K562 (cell line): ENCODE results near the gene HYOU1. TPM values are rescaled to one million over a fixed set of nuclear protein-coding genes. Genes with fewer than 3 reads are reported as not detected.

ENCODE experiments used
- CBFB ChIP-seq: sonication (generic); formaldehyde crosslinking; IDR thresholded peaks from 2 replicates; pipeline ENCODE4 v1.4.0; 2020; ENCODE audit warnings: mild to moderate bottlenecking, missing genetic modification reagents
- CCNT2 ChIP-seq: IDR thresholded peaks from 2 replicates; pipeline ENCODE4 v1.6.1; 2011; ENCODE audit warnings: borderline replicate concordance, low read depth, mild to moderate bottlenecking, moderate library complexity, mixed read lengths, low read length; ENCODE audit not compliant: insufficient read length; ENCODE audit errors: extremely low read depth
- CHD1 ChIP-seq: fragments of 200-600 bp; sonication (generic); IDR thresholded peaks from one replicate; pipeline ENCODE4 v1.6.1; 2012; ENCODE audit warnings: mild to moderate bottlenecking, moderate library complexity, low read length, inconsistent platforms
- CTBP1 ChIP-seq: fragments of 450-650 bp; IDR thresholded peaks from 2 replicates; pipeline ENCODE4 v1.6.1; 2016; ENCODE audit warnings: borderline replicate concordance
- ELK3 ChIP-seq: fragments of 450-650 bp; formaldehyde crosslinking; IDR thresholded peaks from 2 replicates; pipeline ENCODE4 v1.4.0; 2020; ENCODE audit warnings: mild to moderate bottlenecking
- GTF2B ChIP-seq: IDR thresholded peaks from 2 replicates; pipeline ENCODE4 v1.6.1; 2011; ENCODE audit not compliant: insufficient read length; ENCODE audit errors: extremely low read depth
- HNRNPL ChIP-seq: fragments of 200-400 bp; formaldehyde crosslinking; IDR thresholded peaks from 2 replicates; pipeline ENCODE4 v1.6.1; 2017; ENCODE audit warnings: low read depth, mild to moderate bottlenecking, low read length
- HSF4 ChIP-seq: fragments of 250-450 bp; sonication (Bioruptor Pico); IDR thresholded peaks from 2 replicates; pipeline ENCODE4 v2.1.2; 2022; ENCODE audit warnings: mild to moderate bottlenecking, moderate library complexity, borderline replicate concordance
- ID3 ChIP-seq, 2 experiments: fragments of 250-450 bp in 1 of 2; fragments of 450-650 bp in 1 of 2; sonication (Bioruptor Pico) in 1 of 2; IDR thresholded peaks; 2 replicates each; pipeline versions ENCODE4 v1.6.1 to v1.8.0; 2016 to 2021; ENCODE audit warnings: mild to moderate bottlenecking in 2 of 2, moderate library complexity in 2 of 2, missing compliant biosample characterization in 1 of 2, missing genetic modification characterization in 1 of 2
- ILF3 ChIP-seq: fragments of 450-650 bp; IDR thresholded peaks from 2 replicates; pipeline ENCODE4 v1.6.1; 2018; ENCODE audit warnings: antibody characterized with exemption, mild to moderate bottlenecking, moderate library complexity, borderline replicate concordance
- MCM7 ChIP-seq, 2 experiments: fragments of 450-650 bp; IDR thresholded peaks; 2 replicates each; pipeline ENCODE4 v1.6.1; 2016 to 2018
- MEIS2 ChIP-seq: fragments of 450-650 bp; IDR thresholded peaks from 2 replicates; pipeline ENCODE4 v1.6.1; 2014; ENCODE audit warnings: mild to moderate bottlenecking; ENCODE audit not compliant: partially characterized antibody
- MYNN ChIP-seq, 2 experiments: sonication (generic); formaldehyde crosslinking in 1 of 2; IDR thresholded peaks; 2 replicates each; pipeline versions ENCODE4 v1.5.0 to v1.6.1; 2016 to 2020; ENCODE audit warnings: antibody characterized with exemption in 1 of 2, missing genetic modification reagents in 1 of 2
- NFIX ChIP-seq: fragments of 250-450 bp; sonication (Bioruptor Pico); IDR thresholded peaks from 2 replicates; pipeline ENCODE4 v1.4.0; 2020; ENCODE audit warnings: low read depth, mild to moderate bottlenecking, moderate library complexity
- NRF1 ChIP-seq, 2 experiments: fragments of 450-650 bp; IDR thresholded peaks in 1 of 2; conservative IDR thresholded peaks in 1 of 2; 2 replicates each; pipeline ENCODE4 v1.6.1; 2014; ENCODE audit warnings: mild to moderate bottlenecking in 2 of 2
- POLR2G ChIP-seq: fragments of 200-400 bp; formaldehyde crosslinking; IDR thresholded peaks from 2 replicates; pipeline ENCODE4 v1.6.1; 2017; ENCODE audit warnings: low read depth, mild to moderate bottlenecking, antibody characterized with exemption, low read length, moderate library complexity
- PYGO2 ChIP-seq: fragments of 450-650 bp; IDR thresholded peaks from 2 replicates; pipeline ENCODE4 v1.6.1; 2016; ENCODE audit warnings: mild to moderate bottlenecking, missing genetic modification characterization, moderate library complexity, missing compliant biosample characterization
- SREBF2 ChIP-seq: sonication (generic); formaldehyde crosslinking; IDR thresholded peaks from 2 replicates; pipeline ENCODE4 v1.4.0; 2020; ENCODE audit warnings: mild to moderate bottlenecking, missing genetic modification reagents
- TBL1XR1 ChIP-seq, 2 experiments: IDR thresholded peaks; 2 replicates each; pipeline ENCODE4 v1.6.1; 2012; ENCODE audit warnings: improper control_type of control experiment in 2 of 2, low read length in 2 of 2, mild to moderate bottlenecking in 1 of 2
- TBP ChIP-seq: optimal IDR thresholded peaks from 2 replicates; pipeline ENCODE3; 2011; ENCODE audit warnings: low read depth, low read length, improper control_type of control experiment
- U2AF1 ChIP-seq: fragments of 200-400 bp; formaldehyde crosslinking; optimal IDR thresholded peaks from 2 replicates; pipeline ENCODE3; 2017; ENCODE audit warnings: mild to moderate bottlenecking, low read depth, low read length, moderate library complexity
- ZBTB2 ChIP-seq: fragments of 450-650 bp; IDR thresholded peaks from 2 replicates; pipeline ENCODE4 v1.6.1; 2016; ENCODE audit warnings: antibody characterized with exemption
- ZNF274 ChIP-seq: IDR thresholded peaks from 2 replicates; pipeline ENCODE4 v1.6.1; 2011; ENCODE audit warnings: low read depth, mild to moderate bottlenecking, low read length, moderate library complexity, borderline replicate concordance
- ZNF79 ChIP-seq: fragments of 250-450 bp; sonication (Bioruptor Pico); IDR thresholded peaks from 2 replicates; pipeline ENCODE4 v1.4.0; 2020; ENCODE audit warnings: low read depth, mild to moderate bottlenecking, moderate library complexity
- polyA plus RNA-seq, 8 experiments: library from polyadenylated mRNA; depleted of rRNA in 4 of 8; stranded (reverse) in 5 of 8; unstranded in 3 of 8; fragments of >200 nt; fragmentation: Nextera tagmentation in 2 of 8; fragmentation: Illumina TruSeq in 1 of 8; extraction: Ambion mirVana in 2 of 8; extraction: Trizol in 1 of 8; gene quantifications; 2 replicates each; pipeline versions ENCODE4 v1.2.1 to v1.2.3, GENCODE V29; 2011 to 2014; ENCODE audit warnings: inconsistent platforms in 1 of 8, missing spikeins in 1 of 8
- total RNA-seq, 7 experiments: library from RNA; depleted of rRNA in 6 of 7; stranded (reverse); fragments of >200 nt in 6 of 7; fragmentation: Illumina TruSeq in 2 of 7; extraction: Trizol in 2 of 7; gene quantifications; 2 replicates each; pipeline versions ENCODE4 v1.2.1 to v1.2.3, GENCODE V29; 2011 to 2021; ENCODE audit warnings: low replicate concordance in 1 of 7

Gene HYOU1
- total and polyA plus RNA-seq, 9 of the 15 experiments (the other 6 are each of a cell fraction or from before 2014, with no cell fraction given): 19.5 to 197 (median 128) TPM

DNA sequence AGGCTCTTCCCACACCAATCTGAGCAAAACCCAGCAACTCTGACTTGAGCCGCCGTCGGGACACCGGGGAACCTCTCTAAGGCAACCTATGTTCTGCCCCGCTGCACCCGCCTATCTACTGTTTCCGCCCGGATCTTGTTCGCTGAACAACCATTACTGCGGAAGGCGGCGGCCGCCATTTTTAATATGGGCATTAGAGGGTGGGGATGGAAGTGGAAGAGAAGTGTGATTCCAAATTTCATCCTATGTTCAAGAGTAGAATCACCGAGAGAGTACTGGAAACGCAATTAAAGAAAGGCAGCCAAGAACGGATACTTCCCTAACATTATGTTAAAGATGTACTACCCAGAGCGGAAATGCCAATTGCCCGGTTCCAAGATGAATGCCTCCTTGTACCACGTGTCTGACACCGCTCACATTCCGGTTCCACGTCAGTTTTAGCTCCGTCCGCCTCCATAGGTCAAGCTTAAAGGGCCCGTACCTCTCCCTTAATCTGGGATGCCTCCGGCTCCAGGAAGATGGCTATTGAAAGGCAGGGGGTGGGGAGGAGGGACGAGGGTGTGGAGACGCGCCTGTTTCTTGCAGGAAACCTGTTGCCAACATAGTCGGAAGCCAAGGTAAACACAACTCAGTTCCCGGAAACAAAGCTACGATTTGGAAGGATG lies 44.9 kb upstream of the HYOU1 start, which contains the start of gene DPAGT1 (continued):
- TF ChIP-seq MYNN (IDR thresholded peaks at IDR 0.05) (0 out of 2 replicates have a peak, but pooled peaks have one; percentile 36), MYNN (CRISPR knock-in tag; IDR thresholded peaks at IDR 0.05) (no peak), ILF3 (no peak), MEIS2 (no peak), NFIX (CRISPR knock-in tag) (no peak), PYGO2 (tag) (no peak), POLR2G (no peak), NRF1 (conservative IDR thresholded peaks at IDR 0.05 in 1 of 2, IDR thresholded peaks at IDR 0.05 in 1 of 2) (0 out of 4 replicates have a peak, but pooled peaks of 1 of the 2 experiments have one; percentile 14), HNRNPL (no peak), GTF2B (peak; percentile 7), TBP (peak; percentile 47), TBL1XR1 (IDR thresholded peaks at IDR 0.05; ENCODE audit: low read length in 2 of 2) (peak in 1 of 2 experiments; percentile 7; a peak in 1 of 4 replicates), U2AF1 (no peak), ID3 (CRISPR knock-in tag; IDR thresholded peaks at IDR 0.05) (no peak), ID3 (tag; IDR thresholded peaks at IDR 0.05) (peak; percentile 90), CHD1 (no peak), SREBF2 (CRISPR knock-in tag) (no peak), MCM7 (IDR thresholded peaks at IDR 0.05) (no peak), CCNT2 (no peak), ZNF274 (no peak), ZNF79 (CRISPR knock-in tag) (0 out of 2 replicates have a peak, but pooled peaks have one; percentile 14), HSF4 (CRISPR knock-in tag) (no peak), CBFB (CRISPR knock-in tag) (no peak), ZBTB2 (no peak), CTBP1 (peak; percentile 93), ELK3 (CRISPR knock-in tag) (no peak)
